HFFc6 (cell line): ENCODE results near the gene CLBA1. TPM values are rescaled to one million over a fixed set of nuclear protein-coding genes. Genes with fewer than 3 reads are reported as not detected.

Experiments
- DNase-seq: peaks from one replicate; pipeline ENCODE4 v3.0.0-alpha.2; 2018
- H3K27ac Mint-ChIP-seq: 2 replicates; pipeline ENCODE4 v1.8.0; 2020; ENCODE audit warnings: mild to moderate bottlenecking, mixed read lengths
- H3K27me3 Mint-ChIP-seq: 2 replicates; pipeline ENCODE4 v1.8.0; 2021; ENCODE audit warnings: mild to moderate bottlenecking, moderate library complexity, mixed read lengths; ENCODE audit not compliant: insufficient read depth
- H3K36me3 Mint-ChIP-seq: 2 replicates; pipeline ENCODE4 v1.8.0; 2021; ENCODE audit warnings: low read depth, mixed read lengths
- H3K4me1 Mint-ChIP-seq: 2 replicates; pipeline ENCODE4 v1.8.0; 2020; ENCODE audit warnings: low read depth, mixed read lengths
- H3K4me3 Mint-ChIP-seq: 2 replicates; pipeline ENCODE4 v1.8.0; 2020; ENCODE audit warnings: mild to moderate bottlenecking, moderate library complexity, mixed read lengths
- H3K9me3 Mint-ChIP-seq: 2 replicates; pipeline ENCODE4 v1.8.0; 2020; ENCODE audit warnings: mild to moderate bottlenecking, mixed read lengths
- CTCF ChIP-seq: fragments of 200-600 bp; sonication (generic); IDR thresholded peaks from 2 replicates; pipeline ENCODE4 v1.5.0; 2021; ENCODE audit warnings: antibody characterized with exemption, mild to moderate bottlenecking
- total RNA-seq, 6 experiments: library from RNA; stranded (reverse); fragmentation: NEBNext Ultra II Directional; extraction: Animal tissue kit (Norgen Biotek cat#: 25700); gene quantifications; 2 replicates in 1 of 6; 3 replicates in 5 of 6; pipeline ENCODE4 v1.2.3, GENCODE V29; 2021

The CLBA1 gene
- total RNA-seq, 6 experiments from 2014 or later = 5.9 to 12.3 (median 7.9) TPM

- no peaks in the 10 kb centered on the region for H3K36me3 Mint-ChIP-seq
These were observed 13.1 kb upstream of the CLBA1 start for GRCh38 chr14:104972301-104973134.

GRCh38 chr14:104973135-104973384 is 12.5 kb upstream of the CLBA1 start:
- peak overlapping the region; percentile 87 for H3K27ac Mint-ChIP-seq
- no peaks in the 10 kb centered on the region for H3K27me3 Mint-ChIP-seq
- no peaks in the 10 kb centered on the region for H3K9me3 Mint-ChIP-seq
- H3K4me1 Mint-ChIP-seq = peaks cover 64% of the 10 kb centered on the region
- H3K4me3 Mint-ChIP-seq = peak overlapping the region; percentile 50
- no peaks in the 10 kb centered on the region for H3K36me3 Mint-ChIP-seq
- no peak for TF ChIP-seq CTCF
- peak; percentile 95 for DNase-seq

More at GRCh38 chr14:104972301-104973134, 13.1 kb upstream of the CLBA1 start:
- no peak for DNase-seq
- H3K27me3 Mint-ChIP-seq = no peaks in the 10 kb centered on the region
- no peaks in the 10 kb centered on the region for H3K9me3 Mint-ChIP-seq
- no peak overlapping the region for H3K4me3 Mint-ChIP-seq
- no peak; the same call in 1 of the 2 replicates for TF ChIP-seq CTCF
- H3K27ac Mint-ChIP-seq = peak overlapping the region; percentile 87
- H3K4me1 Mint-ChIP-seq = peaks cover 66% of the 10 kb centered on the region

- DNase-seq = peak; percentile 75
- TF ChIP-seq CTCF = no peak
- peak overlapping the region; percentile 87 for H3K27ac Mint-ChIP-seq
- peaks cover 59% of the 10 kb centered on the region for H3K4me1 Mint-ChIP-seq
- no peaks in the 10 kb centered on the region for H3K27me3 Mint-ChIP-seq
- no peaks in the 10 kb centered on the region for H3K36me3 Mint-ChIP-seq
- H3K4me3 Mint-ChIP-seq = peak overlapping the region; percentile 57
- no peaks in the 10 kb centered on the region for H3K9me3 Mint-ChIP-seq
These were observed 12.0 kb upstream of the CLBA1 start for GRCh38 chr14:104973385-104974145.

GRCh38 chr14:104974146-104974541 is 11.4 kb upstream of the CLBA1 start:
- peaks cover 53% of the 10 kb centered on the region for H3K4me1 Mint-ChIP-seq
- H3K27ac Mint-ChIP-seq = peak overlapping the region; percentile 87
- H3K27me3 Mint-ChIP-seq = no peaks in the 10 kb centered on the region
- peak overlapping the region; percentile 57 for H3K4me3 Mint-ChIP-seq
- no peak for TF ChIP-seq CTCF
- no peaks in the 10 kb centered on the region for H3K36me3 Mint-ChIP-seq
- no peak for DNase-seq
- no peaks in the 10 kb centered on the region for H3K9me3 Mint-ChIP-seq

GRCh38 chr14:104974665-104975390 is 10.8 kb upstream of the CLBA1 start:
- DNase-seq = no peak
- Mint-ChIP-seq H3K9me3 (no peaks in the 10 kb centered on the region), H3K4me3 (peak overlapping the region; percentile 57), H3K27ac (peak overlapping the region; percentile 87), H3K4me1 (peaks cover 49% of the 10 kb centered on the region), H3K27me3 (no peaks in the 10 kb centered on the region), H3K36me3 (no peaks in the 10 kb centered on the region)
- no peak for TF ChIP-seq CTCF
